Heart left ventricle (tissue), 13 donors: ENCODE data around the gene SORCS2.

ENCODE experiments used
- CTCF ChIP-seq, 12 donors: fragments of 200-600 bp; sonication (generic) in 4 of 12; IDR thresholded peaks; one replicate each; pipeline versions ENCODE4 v1.5.0 to v1.8.0; 2018 to 2022; ENCODE audit warnings: antibody characterized with exemption in 12 of 12, mild to moderate bottlenecking in 5 of 12
- POLR2A ChIP-seq, 2 donors: fragments of 450-650 bp; IDR thresholded peaks; one replicate each; pipeline ENCODE4 v1.6.1; 2017; ENCODE audit warnings: antibody characterized with exemption in 2 of 2, mild to moderate bottlenecking in 2 of 2, moderate library complexity in 2 of 2
- donor health status: ischemic (EF 13 %, LVEDD 7.1; RV severe dilation, severe dysfunction).
- donor health status: DM: no; HTN: yes; CAD: no.
- donor health status: DM: no; HTN: no; CAD: no.
- donor health status: ischemic (EF 25% LVEDD 6.9; RV normal size, moderate dysfunction).
- donor health status: ischemic (EF 25% LVEDD 5.7; RV mildly dilated, moderate dysfunction).
- donor health status: ischemic (EF 35%, LVEDD 5.7; RV mildly dilated, moderate dysfunction).
- donor health status: nonischemic (EF 11% LVEDD 7.7; RV severe dilation, severe dysfunction).
- donor health status: DM: yes; HTN: yes; CAD: no.
- donor health status: PGD.
- donor health status: ischemic (EF 29% LVEDD 5.4; RV normal size, mild dysfunction).
- donor health status: nonischemic (EF 23%, LVEDD 6.1; RV moderate dilation, normal function).

DNA sequence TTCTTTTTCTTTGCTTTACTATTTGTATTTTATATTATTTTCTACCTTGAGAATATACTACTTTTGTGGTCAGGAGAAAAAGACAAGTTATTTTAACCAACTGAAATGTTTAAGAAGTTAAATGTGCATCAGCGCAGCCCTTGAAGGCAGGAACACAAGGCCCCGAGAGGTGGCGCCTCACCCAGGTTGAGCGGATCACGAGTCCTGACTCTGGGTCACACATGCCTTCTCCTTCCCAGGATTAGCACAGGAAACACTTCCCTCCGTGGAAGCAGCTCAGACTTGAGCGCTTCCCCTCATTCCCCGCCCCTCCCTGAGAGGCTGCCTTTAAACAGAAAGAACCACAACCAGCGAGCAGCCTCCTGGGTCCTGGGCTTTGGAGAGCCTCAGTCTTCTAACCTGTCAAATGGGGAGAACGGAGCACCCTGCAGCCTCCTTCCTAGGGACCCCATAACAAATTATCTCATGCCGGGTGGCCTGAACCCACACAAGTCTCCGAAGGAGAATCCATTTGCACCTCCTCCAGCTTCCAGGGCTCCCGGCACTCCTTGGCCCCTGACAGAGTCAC is 529.7 kb downstream of the SORCS2 start:
- TF ChIP-seq CTCF (IDR thresholded peaks at IDR 0.05) (peak in 5 of 12 donors; percentile 15 to 34 (median 24)), POLR2A (IDR thresholded peaks at IDR 0.05) (no peak)
